Activated CD4-positive, alpha-beta T cell treated with anti-CD3 and anti-CD28 coated beads, Interleukin-10, Interleukin-2, amounts not matched to agents 100 ng/mL and 50 ng/mL, durations not matched to agents 16 hours and 8 hours (primary cell): Measurements from ENCODE around the gene LHX8.
"Not testable (repeated sequence)": the region's sequence is repeated elsewhere in the genome, so short reads cannot be mapped to it uniquely, and the experiment has no call there.

Source experiments
- DNase-seq: peaks from one replicate; pipeline ENCODE4 v3.0.0-alpha.2; 2020

LHX8 gene

GRCh38 chr1:75132812-75133619 is 1.2 kb upstream of the LHX8 start:
- DNase-seq, result no peak

- peak; percentile 26 for DNase-seq
Observed at GRCh38 chr1:75134647-75135572, 722 bp downstream of the LHX8 start.

GRCh38 chr1:75135573-75136194 is 1.5 kb downstream of the LHX8 start:
- no peak for DNase-seq

- DNase-seq, result no peak
Observed at GRCh38 chr1:75136195-75136815, 2.1 kb downstream of the LHX8 start.

- no peak for DNase-seq
Observed at GRCh38 chr1:75136921-75137641, 2.9 kb downstream of the LHX8 start.

- no peak for DNase-seq
Observed at GRCh38 chr1:75152092-75152491, 17.9 kb downstream of the LHX8 start.

- DNase-seq, result no peak
Observed at GRCh38 chr1:75159154-75159553, 25.0 kb downstream of the LHX8 start.

GRCh38 chr1:75165264-75165663 is 31.1 kb downstream of the LHX8 start:
- DNase-seq, result no peak

- DNase-seq, result no peak
Observed at GRCh38 chr1:75166821-75167220, 32.6 kb downstream of the LHX8 start.

GRCh38 chr1:75170011-75170410 is 35.8 kb downstream of the LHX8 start:
- DNase-seq, result no peak

- no peak for DNase-seq
Observed at GRCh38 chr1:75170981-75171380, 36.8 kb downstream of the LHX8 start.

GRCh38 chr1:75171876-75172275 is 37.7 kb downstream of the LHX8 start:
- DNase-seq, result no peak

GRCh38 chr1:75172556-75172955 is 38.4 kb downstream of the LHX8 start:
- DNase-seq, result no peak

- no peak for DNase-seq
Observed at GRCh38 chr1:75174031-75174760, 40.0 kb downstream of the LHX8 start.

- DNase-seq, result not testable (repeated sequence)
Observed at GRCh38 chr1:75181214-75181955, 47.2 kb downstream of the LHX8 start.

- DNase-seq, result no peak
Observed at GRCh38 chr1:75188892-75189291, 54.7 kb downstream of the LHX8 start.

GRCh38 chr1:75198163-75198562 is 64.0 kb downstream of the LHX8 start:
- no peak for DNase-seq

- no peak for DNase-seq
Observed at GRCh38 chr1:75198761-75199160, 64.6 kb downstream of the LHX8 start.

GRCh38 chr1:75202751-75203150 is 68.6 kb downstream of the LHX8 start:
- no peak for DNase-seq

- peak; percentile 41 for DNase-seq
Observed at GRCh38 chr1:75203415-75204277, 69.5 kb downstream of the LHX8 start.
